ENCODE measurements around the gene GABBR2. TPM values are rescaled to one million over a fixed set of nuclear protein-coding genes. Genes with fewer than 3 reads are reported as not detected.

Gene GABBR2
- total and polyA plus RNA-seq, 12 donors, result under 0.01 to 1.3 (median 0.45) TPM

GRCh38 chr9:98673681-98674080, 35.1 kb downstream of the GABBR2 start:
- Histone ChIP-seq H3K27ac (no peak overlapping the region), H3K4me3 (no peak overlapping the region), H3K9me3 (peaks cover 0 to 14% (median 6%) of the 10 kb centered on the region in 11 donors), H3K36me3 (no peaks in the 10 kb centered on the region), H3K4me1 (no peaks in the 10 kb centered on the region), H3K27me3 (peaks cover 0 to 17% (median 0%) of the 10 kb centered on the region in 7 donors)
- DNase-seq (no peak), ATAC-seq (no peak)
- WGBS, 2 donors, result 46 to 58% methylated on average over 5 of the region's 5 CpGs
- TF ChIP-seq CTCF (IDR thresholded peaks at IDR 0.05), result no peak
- intact Hi-C loops (cut with DNase I), result loop anchor here in 1 of 10 donors (10.0 kb wide), 1 partner anchor 59 kb away; no protein-coding TSS in a partner anchor

GRCh38 chr9:98667005-98667640, 41.6 kb downstream of the GABBR2 start:
- H3K4me3 ChIP-seq, result no peak overlapping the region
- no peak for TF ChIP-seq CTCF (IDR thresholded peaks at IDR 0.05)
- 64 to 72% methylated on average over 4 of the region's 4 CpGs for WGBS, 2 donors
- H3K4me1 ChIP-seq, result no peaks in the 10 kb centered on the region
- no peak for ATAC-seq
- no peaks in the 10 kb centered on the region for H3K36me3 ChIP-seq
- peaks cover 0 to 18% (median 8%) of the 10 kb centered on the region in 7 donors for H3K27me3 ChIP-seq
- DNase-seq, result no peak
- no peaks in the 10 kb centered on the region for H3K9me3 ChIP-seq
- intact Hi-C loops (cut with DNase I), result no loop called here
- no peak overlapping the region for H3K27ac ChIP-seq

GRCh38 chr9:98665501-98665900, 43.2 kb downstream of the GABBR2 start:
- no peak for ATAC-seq
- H3K36me3 ChIP-seq, result no peaks in the 10 kb centered on the region
- H3K4me1 ChIP-seq, result no peaks in the 10 kb centered on the region
- TF ChIP-seq CTCF (IDR thresholded peaks at IDR 0.05), result no peak
- H3K27ac ChIP-seq, result no peak overlapping the region
- WGBS, 2 donors, result 64 to 67% methylated on average over 4 of the region's 4 CpGs
- intact Hi-C loops (cut with DNase I), result no loop called here
- no peaks in the 10 kb centered on the region for H3K9me3 ChIP-seq
- H3K4me3 ChIP-seq, result no peak overlapping the region
- peaks cover 0 to 18% (median 8%) of the 10 kb centered on the region in 7 donors for H3K27me3 ChIP-seq
- DNase-seq, result no peak

- DNase-seq (no peak), ATAC-seq (no peak)
- Histone ChIP-seq H3K9me3 (no peaks in the 10 kb centered on the region), H3K36me3 (no peaks in the 10 kb centered on the region), H3K4me1 (no peaks in the 10 kb centered on the region), H3K27ac (no peak overlapping the region), H3K4me3 (no peak overlapping the region), H3K27me3 (peaks cover 0 to 3% (median 0%) of the 10 kb centered on the region in 7 donors)
- WGBS, 2 donors, result 64 to 69% methylated on average over 4 of the region's 4 CpGs
- intact Hi-C loops (cut with DNase I), result no loop called here
- no peak for TF ChIP-seq CTCF (IDR thresholded peaks at IDR 0.05)
These were observed 48.2 kb downstream of the GABBR2 start for GRCh38 chr9:98660541-98660940.
